GM10248 (cell line): ENCODE data around the gene ROPN1B.

Source experiments
- CTCF ChIA-PET: fragments of 300-600 bp; sonication (Branson Sonifier 250); formaldehyde crosslinking; extraction: SDS; loops from one replicate; lab custom pipeline; 2021; ENCODE audit warnings: antibody characterized with exemption; lab: Yijun Ruan, JAX
- POLR2A ChIA-PET: fragments of 350-650 bp; sonication (Branson Sonifier 250); formaldehyde crosslinking; extraction: SDS; loops from one replicate; lab custom pipeline; 2020; ENCODE audit warnings: antibody characterized with exemption; lab: Yijun Ruan, JAX
- DNase-seq: peaks from one replicate; pipeline ENCODE4 v3.0.0; 2012; ENCODE audit errors: extremely low spot score
- TF ChIP-seq, protein P1 (sequence below): IDR thresholded peaks from 2 replicates; pipeline ENCODE4 v1.5.1; 2012; ENCODE audit warnings: mild to moderate bottlenecking, low read depth; ENCODE audit errors: extremely low read depth, missing control alignments, control extremely low read depth

The ROPN1B gene

DNA sequence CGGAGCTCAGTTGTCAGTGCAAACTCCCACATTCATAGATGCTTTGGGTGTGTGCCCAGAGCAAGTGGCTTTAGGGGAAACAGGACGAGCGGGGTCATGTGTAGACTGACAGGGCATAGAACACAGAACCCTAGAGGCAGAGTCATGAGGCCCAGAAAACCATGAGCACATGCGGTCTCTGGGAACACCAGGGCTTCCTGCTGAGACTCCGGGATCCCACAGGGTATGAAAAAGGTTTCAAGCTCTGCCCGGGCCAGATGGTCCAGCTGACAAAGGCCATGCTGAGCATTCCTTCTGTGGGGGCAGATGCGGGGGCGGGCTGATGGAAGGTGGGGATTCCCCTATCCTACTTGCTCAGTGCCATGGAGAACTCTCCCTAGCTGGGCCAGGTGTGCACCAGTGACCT lies 44.8 kb downstream of the ROPN1B start:
- TF ChIP-seq, protein P1, sequence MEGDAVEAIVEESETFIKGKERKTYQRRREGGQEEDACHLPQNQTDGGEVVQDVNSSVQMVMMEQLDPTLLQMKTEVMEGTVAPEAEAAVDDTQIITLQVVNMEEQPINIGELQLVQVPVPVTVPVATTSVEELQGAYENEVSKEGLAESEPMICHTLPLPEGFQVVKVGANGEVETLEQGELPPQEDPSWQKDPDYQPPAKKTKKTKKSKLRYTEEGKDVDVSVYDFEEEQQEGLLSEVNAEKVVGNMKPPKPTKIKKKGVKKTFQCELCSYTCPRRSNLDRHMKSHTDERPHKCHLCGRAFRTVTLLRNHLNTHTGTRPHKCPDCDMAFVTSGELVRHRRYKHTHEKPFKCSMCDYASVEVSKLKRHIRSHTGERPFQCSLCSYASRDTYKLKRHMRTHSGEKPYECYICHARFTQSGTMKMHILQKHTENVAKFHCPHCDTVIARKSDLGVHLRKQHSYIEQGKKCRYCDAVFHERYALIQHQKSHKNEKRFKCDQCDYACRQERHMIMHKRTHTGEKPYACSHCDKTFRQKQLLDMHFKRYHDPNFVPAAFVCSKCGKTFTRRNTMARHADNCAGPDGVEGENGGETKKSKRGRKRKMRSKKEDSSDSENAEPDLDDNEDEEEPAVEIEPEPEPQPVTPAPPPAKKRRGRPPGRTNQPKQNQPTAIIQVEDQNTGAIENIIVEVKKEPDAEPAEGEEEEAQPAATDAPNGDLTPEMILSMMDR: no peak

DNA sequence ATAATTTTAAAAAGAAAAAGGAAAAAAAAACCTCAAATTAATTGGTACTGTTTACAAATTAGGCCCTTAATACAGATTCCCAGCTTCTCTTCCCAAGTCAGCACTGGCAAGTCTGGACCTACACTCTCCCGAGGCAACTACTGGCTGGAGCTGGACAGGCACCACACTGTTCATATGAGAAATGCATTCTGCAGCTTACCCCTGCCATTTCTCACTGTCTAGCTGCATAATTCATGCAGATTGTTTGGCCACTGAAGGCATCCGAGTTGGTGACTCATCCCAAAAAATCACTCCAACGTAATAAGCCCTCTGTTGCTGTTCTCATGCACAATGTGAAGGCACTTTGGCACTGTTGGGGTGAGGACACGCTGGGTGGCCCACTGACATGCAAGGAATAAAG lies 45.3 kb downstream of the ROPN1B start:
- POLR2A ChIA-PET: no interaction called here
- DNase-seq: no peak
- TF ChIP-seq, protein P1: no peak
- CTCF ChIA-PET: interaction anchor here (1.0 kb wide), 1 partner anchor 11 kb away, joined by 4 read pairs; no protein-coding TSS in a partner anchor

More for the DNA sequence above, 44.8 kb downstream of the ROPN1B start:
- POLR2A ChIA-PET: no interaction called here
- CTCF ChIA-PET: interaction anchor here (1.0 kb wide), 1 partner anchor 11 kb away, joined by 4 read pairs; no protein-coding TSS in a partner anchor
- DNase-seq: no peak

DNA sequence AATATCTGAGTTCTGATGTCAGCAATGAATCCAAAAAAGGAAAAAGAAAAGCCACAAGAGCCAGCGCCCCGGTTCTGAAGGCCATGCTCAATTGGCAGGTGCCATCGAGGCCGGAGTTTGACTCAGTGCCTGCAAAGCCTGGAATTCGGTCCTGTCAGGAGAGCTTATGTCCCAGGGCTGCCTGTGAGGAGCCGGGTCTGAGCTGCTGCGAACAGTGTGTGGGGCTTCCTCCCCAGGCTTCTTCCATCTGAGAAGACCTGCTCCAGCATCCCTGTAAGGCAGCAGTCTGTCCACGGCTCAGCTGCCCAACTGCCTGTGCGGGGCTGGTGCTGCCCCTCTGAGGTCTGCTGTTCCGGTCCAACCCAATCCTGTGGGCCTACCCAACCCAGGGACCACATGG lies 46.1 kb downstream of the ROPN1B start:
- TF ChIP-seq, protein P1: no peak
- POLR2A ChIA-PET: no interaction called here
- CTCF ChIA-PET: no interaction called here
- DNase-seq: no peak

DNA sequence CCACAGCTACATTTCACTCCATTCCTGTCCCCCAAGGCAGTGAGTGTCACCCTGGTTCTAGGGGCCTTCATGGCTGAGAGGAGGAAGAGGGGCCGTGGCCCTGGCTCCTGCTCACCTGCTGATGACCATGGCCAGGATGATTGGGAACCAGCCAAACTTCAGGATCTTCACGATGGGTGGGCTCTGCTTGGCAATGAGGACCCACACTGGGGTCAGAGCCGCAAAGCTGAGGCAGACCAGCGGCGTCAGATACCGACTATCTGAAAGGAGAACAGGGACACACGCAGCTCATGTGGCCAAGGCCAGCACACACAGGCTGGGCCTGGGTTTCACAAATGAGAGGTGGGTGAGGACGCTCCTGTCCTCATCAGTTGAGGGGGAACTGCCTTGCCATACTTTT lies 47.6 kb downstream of the ROPN1B start:
- CTCF ChIA-PET: interaction anchor here (1.1 kb wide), 1 partner anchor 13 kb away, joined by 3 read pairs; no protein-coding TSS in a partner anchor
- POLR2A ChIA-PET: no interaction called here
- DNase-seq: no peak

DNA sequence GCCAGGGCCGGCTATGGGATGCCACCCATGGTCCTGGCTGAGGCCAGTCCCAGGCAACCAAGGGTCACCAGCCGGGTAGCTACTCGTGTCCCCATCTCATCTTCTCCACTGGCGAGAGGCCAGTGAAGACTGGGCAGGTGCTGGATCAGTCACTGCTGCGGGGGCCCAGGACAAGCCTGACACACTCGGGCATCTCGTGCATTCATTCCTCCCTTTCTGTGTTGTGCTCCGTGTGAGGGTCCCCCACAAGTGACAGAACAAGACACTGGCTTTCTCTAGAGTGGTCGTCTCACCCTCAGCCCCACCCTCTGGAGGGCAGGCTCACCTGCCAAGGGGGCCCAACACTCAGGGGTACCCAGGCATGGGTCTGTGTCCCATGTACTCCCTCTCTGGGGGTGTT lies 48.4 kb downstream of the ROPN1B start:
- ChIA-PET CTCF (interaction anchor here (1.4 kb wide), 1 partner anchor 26 kb away, joined by 3 read pairs; no protein-coding TSS in a partner anchor), POLR2A (no interaction called here)
- TF ChIP-seq, protein P1: no peak
- no peak for DNase-seq

More for the DNA sequence above, 47.6 kb downstream of the ROPN1B start:
- TF ChIP-seq, protein P1: no peak

DNA sequence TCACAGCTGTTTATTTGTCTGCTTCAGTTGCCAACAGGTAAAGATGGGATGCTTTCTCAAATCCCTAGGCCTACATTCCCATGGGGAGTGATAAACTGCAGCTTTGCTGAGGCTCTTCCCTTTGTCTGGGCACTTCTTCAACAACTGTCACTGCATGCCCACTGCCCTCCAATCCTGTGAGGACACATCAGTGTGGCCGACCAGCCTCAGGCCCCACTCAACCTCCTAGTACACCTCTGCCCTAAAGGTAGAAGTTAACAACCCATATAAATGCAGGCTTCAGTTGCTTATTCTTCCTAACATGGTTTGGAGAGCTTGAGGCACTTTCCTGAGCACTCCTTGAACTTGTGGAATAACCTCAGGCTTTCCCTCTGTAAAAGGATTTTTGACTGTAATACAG lies 49.6 kb downstream of the ROPN1B start:
- TF ChIP-seq, protein P1: no peak
- CTCF ChIA-PET: interaction anchor here (1.4 to 1.6 kb wide), 2 partner anchors 11 to 25 kb away, joined by 3 read pairs; no protein-coding TSS in a partner anchor
- DNase-seq: no peak
- POLR2A ChIA-PET: no interaction called here
